H9 (cell line): ENCODE results near the gene BCKDHB. TPM values are rescaled to one million over a fixed set of nuclear protein-coding genes. Genes with fewer than 3 reads are reported as not detected.

Experiments
- DNase-seq: peaks from one replicate; pipeline ENCODE4 v3.0.0-alpha.2; 2017
- H2AFZ ChIP-seq: one replicate; pipeline ENCODE4 v1.6.1; 2013; ENCODE audit warnings: mild to moderate bottlenecking, low read length, control low read depth, moderate library complexity
- H2AK5ac ChIP-seq: 2 replicates; pipeline ENCODE4 v1.6.1; 2013; ENCODE audit warnings: low read length, control low read depth, mixed read lengths; ENCODE audit not compliant: insufficient read length
- H2BK120ac ChIP-seq: one replicate; pipeline ENCODE4 v1.6.1; 2013; ENCODE audit warnings: low read depth, mild to moderate bottlenecking, low read length, control low read depth, inconsistent platforms; ENCODE audit not compliant: poor library complexity, severe bottlenecking
- H2BK12ac ChIP-seq: 2 replicates; pipeline ENCODE4 v1.6.1; 2013; ENCODE audit warnings: low read length, control low read depth, mixed read lengths, low read depth; ENCODE audit not compliant: insufficient read length
- H2BK15ac ChIP-seq: 2 replicates; pipeline ENCODE4 v1.6.1; 2013; ENCODE audit warnings: low read depth, low read length, control low read depth
- H2BK20ac ChIP-seq: one replicate; pipeline ENCODE4 v1.6.1; 2013; ENCODE audit warnings: low read depth, mild to moderate bottlenecking, low read length, control low read depth, inconsistent platforms; ENCODE audit not compliant: poor library complexity, severe bottlenecking
- H2BK5ac ChIP-seq: 2 replicates; pipeline ENCODE4 v1.6.1; 2013; ENCODE audit warnings: low read length, control low read depth, mixed read lengths; ENCODE audit not compliant: insufficient read length
- H3K14ac ChIP-seq: 2 replicates; pipeline ENCODE4 v1.6.1; 2013; ENCODE audit warnings: low read length, control low read depth; ENCODE audit not compliant: insufficient read depth
- H3K18ac ChIP-seq: 2 replicates; pipeline ENCODE4 v1.6.1; 2013; ENCODE audit warnings: low read depth, mild to moderate bottlenecking, mixed read lengths, low read length, control low read depth; ENCODE audit not compliant: insufficient read length
- H3K23ac ChIP-seq: 2 replicates; pipeline ENCODE4 v1.6.1; 2013; ENCODE audit warnings: low read length, control low read depth, mixed read lengths, low read depth; ENCODE audit not compliant: insufficient read length
- H3K23me2 ChIP-seq: 2 replicates; pipeline ENCODE4 v1.6.1; 2013; ENCODE audit warnings: low read depth, mild to moderate bottlenecking, mixed read lengths, low read length, control low read depth; ENCODE audit not compliant: insufficient read length, poor library complexity, severe bottlenecking
- H3K27ac ChIP-seq: 2 replicates; pipeline ENCODE4 v1.5.1; 2013; ENCODE audit warnings: low read length, control low read depth, mixed read lengths, low read depth; ENCODE audit not compliant: insufficient read length
- H3K27me3 ChIP-seq: 2 replicates; pipeline ENCODE4 v1.6.1; 2013; ENCODE audit warnings: low read length, control low read depth, inconsistent platforms; ENCODE audit not compliant: insufficient read depth
- H3K4ac ChIP-seq: 2 replicates; pipeline ENCODE4 v1.6.1; 2013; ENCODE audit warnings: low read depth, mild to moderate bottlenecking, control low read depth, inconsistent platforms, low read length, moderate library complexity
- H3K4me1 ChIP-seq: 2 replicates; pipeline ENCODE4 v1.6.1; 2013; ENCODE audit warnings: low read length, control low read depth, inconsistent platforms; ENCODE audit not compliant: insufficient read depth
- H3K4me2 ChIP-seq: 2 replicates; pipeline ENCODE4 v1.6.1; 2013; ENCODE audit warnings: low read length, control low read depth, mixed read lengths; ENCODE audit not compliant: insufficient read length, insufficient read depth
- H3K56ac ChIP-seq: 2 replicates; pipeline ENCODE4 v1.6.1; 2013; ENCODE audit warnings: low read depth, mild to moderate bottlenecking, mixed read lengths, low read length, control low read depth; ENCODE audit not compliant: insufficient read length
- H3K79me1 ChIP-seq: 2 replicates; pipeline ENCODE4 v1.6.1; 2013; ENCODE audit warnings: low read depth, mild to moderate bottlenecking, moderate library complexity, low read length, control low read depth, inconsistent platforms; ENCODE audit not compliant: insufficient read depth, poor library complexity, severe bottlenecking
- H3K79me2 ChIP-seq: 2 replicates; pipeline ENCODE4 v1.6.1; 2013; ENCODE audit warnings: low read length, control low read depth, inconsistent platforms; ENCODE audit not compliant: insufficient read depth
- H3K9ac ChIP-seq: 2 replicates; pipeline ENCODE4 v1.6.1; 2013; ENCODE audit warnings: low read length, control low read depth, mixed read lengths; ENCODE audit not compliant: insufficient read length; ENCODE audit errors: extremely low read depth
- H3K9me3 ChIP-seq: one replicate; pipeline ENCODE4 v1.6.1; 2013; ENCODE audit warnings: low read depth, low read length, inconsistent platforms; ENCODE audit not compliant: control insufficient read depth
- H3T11ph ChIP-seq: one replicate; pipeline ENCODE4 v1.6.1; 2013; ENCODE audit warnings: mild to moderate bottlenecking, low read length, control low read depth, inconsistent platforms
- H4K20me1 ChIP-seq: one replicate; pipeline ENCODE4 v1.6.1; 2013; ENCODE audit not compliant: control insufficient read depth, insufficient read length, insufficient read depth
- H4K5ac ChIP-seq: 2 replicates; pipeline ENCODE4 v1.6.1; 2013; ENCODE audit warnings: low read depth, mild to moderate bottlenecking, mixed read lengths, low read length, control low read depth; ENCODE audit not compliant: insufficient read length
- H4K8ac ChIP-seq: replicated peaks from 2 replicates; pipeline ENCODE4 v1.6.1; 2013; ENCODE audit warnings: low read length, control low read depth, mixed read lengths, low read depth; ENCODE audit not compliant: insufficient read length
- H4K91ac ChIP-seq: 2 replicates; pipeline ENCODE4 v1.6.1; 2013; ENCODE audit warnings: low read depth, mild to moderate bottlenecking, moderate library complexity, mixed read lengths, low read length, control low read depth; ENCODE audit not compliant: insufficient read length
- H3K27ac Mint-ChIP-seq, 3 experiments: 2 replicates in 2 of 3; 3 replicates in 1 of 3; pipeline ENCODE4 v1.8.0; 2020 to 2021; ENCODE audit warnings: mixed read lengths in 3 of 3, mild to moderate bottlenecking in 1 of 3, moderate library complexity in 1 of 3
- H3K27me3 Mint-ChIP-seq: 2 replicates; pipeline ENCODE4 v1.8.0; 2021; ENCODE audit warnings: low read depth, mild to moderate bottlenecking, moderate library complexity, mixed read lengths
- H3K36me3 Mint-ChIP-seq, 3 experiments: 2 replicates in 2 of 3; 3 replicates in 1 of 3; pipeline ENCODE4 v1.8.0; 2020 to 2021; ENCODE audit warnings: low read depth in 3 of 3, mixed read lengths in 3 of 3; ENCODE audit not compliant: insufficient read depth in 1 of 3
- H3K4me1 Mint-ChIP-seq, 2 experiments: 2 replicates each; pipeline ENCODE4 v1.8.0; 2020; ENCODE audit warnings: mixed read lengths in 2 of 2
- H3K4me3 Mint-ChIP-seq, 2 experiments: 2 replicates in 1 of 2; 3 replicates in 1 of 2; pipeline ENCODE4 v1.8.0; 2020 to 2021; ENCODE audit warnings: mild to moderate bottlenecking in 2 of 2, mixed read lengths in 2 of 2, moderate library complexity in 1 of 2
- H3K9me3 Mint-ChIP-seq, 2 experiments: 2 replicates in 1 of 2; 3 replicates in 1 of 2; pipeline ENCODE4 v1.8.0; 2020; ENCODE audit warnings: mild to moderate bottlenecking in 2 of 2, mixed read lengths in 2 of 2, moderate library complexity in 1 of 2
- CTCF ChIP-seq: fragments of 200-600 bp; sonication (generic); conservative IDR thresholded peaks from 3 replicates; pipeline ENCODE4 v1.8.0; 2021; ENCODE audit warnings: antibody characterized with exemption, mild to moderate bottlenecking
- WGBS: extraction: QIAGEN DNeasy Blood & Tissue Kit; methylation state at CpG from one replicate; pipeline ENCODE4 v1.1.7; 2013; ENCODE audit warnings: missing lambda C conversion rate, low lambda C conversion rate, mixed read lengths; ENCODE audit not compliant: insufficient read length; ENCODE audit errors: extremely low coverage; 5-methylcytosine and 5-hydroxymethylcytosine counted together
- total RNA-seq: library from RNA; stranded (reverse); gene quantifications from 2 replicates; pipeline ENCODE4 v1.2.1, GENCODE V29; 2021

The BCKDHB gene
- total RNA-seq, 1 experiment from 2014 or later, result 26.6 TPM

GRCh38 chr6:80095600-80095999 is 10.9 kb upstream of the BCKDHB start:
- Histone ChIP-seq H3K4me2 (no peak overlapping the region), H3K14ac (no peak overlapping the region), H3K23me2 (no peaks in the 10 kb centered on the region), H2BK12ac (no peak overlapping the region), H3K79me2 (no peaks in the 10 kb centered on the region), H3K79me1 (no peaks in the 10 kb centered on the region), H2AFZ (no peak overlapping the region), H3K4me1 (no peaks in the 10 kb centered on the region), H4K20me1 (no peaks in the 10 kb centered on the region), H4K5ac (no peak overlapping the region), H4K8ac (no peak overlapping the region), H3K9me3 (no peaks in the 10 kb centered on the region), H3K18ac (no peak overlapping the region), H2BK5ac (no peak overlapping the region), H2BK20ac (no peak overlapping the region), H4K91ac (no peak overlapping the region), H2BK15ac (no peak overlapping the region), H3K56ac (no peak overlapping the region), H3T11ph (no peak overlapping the region), H2AK5ac (no peak overlapping the region), H3K4ac (no peak overlapping the region), H3K27ac (no peak overlapping the region), H3K9ac (no peak overlapping the region), H2BK120ac (no peak overlapping the region), H3K27me3 (no peaks in the 10 kb centered on the region), H3K23ac (no peak overlapping the region)
- no CpG with 5 or more reads among the region's 3 CpGs for WGBS
- H3K36me3 Mint-ChIP-seq, result no peaks in the 10 kb centered on the region
- no peaks in the 10 kb centered on the region for H3K9me3 Mint-ChIP-seq
- DNase-seq, result no peak
- TF ChIP-seq CTCF, result no peak
- no peaks in the 10 kb centered on the region for H3K4me1 Mint-ChIP-seq
- H3K27ac Mint-ChIP-seq, result no peak overlapping the region
- no peak overlapping the region for H3K4me3 Mint-ChIP-seq
- H3K27me3 Mint-ChIP-seq, result peaks cover 1% of the 10 kb centered on the region; the same call in 1 of the 2 replicates
